ENCODE results near the gene NLRP12.

- no peak for TF ChIP-seq POLR2A (IDR thresholded peaks at IDR 0.05)
- TF ChIP-seq, protein P1, sequence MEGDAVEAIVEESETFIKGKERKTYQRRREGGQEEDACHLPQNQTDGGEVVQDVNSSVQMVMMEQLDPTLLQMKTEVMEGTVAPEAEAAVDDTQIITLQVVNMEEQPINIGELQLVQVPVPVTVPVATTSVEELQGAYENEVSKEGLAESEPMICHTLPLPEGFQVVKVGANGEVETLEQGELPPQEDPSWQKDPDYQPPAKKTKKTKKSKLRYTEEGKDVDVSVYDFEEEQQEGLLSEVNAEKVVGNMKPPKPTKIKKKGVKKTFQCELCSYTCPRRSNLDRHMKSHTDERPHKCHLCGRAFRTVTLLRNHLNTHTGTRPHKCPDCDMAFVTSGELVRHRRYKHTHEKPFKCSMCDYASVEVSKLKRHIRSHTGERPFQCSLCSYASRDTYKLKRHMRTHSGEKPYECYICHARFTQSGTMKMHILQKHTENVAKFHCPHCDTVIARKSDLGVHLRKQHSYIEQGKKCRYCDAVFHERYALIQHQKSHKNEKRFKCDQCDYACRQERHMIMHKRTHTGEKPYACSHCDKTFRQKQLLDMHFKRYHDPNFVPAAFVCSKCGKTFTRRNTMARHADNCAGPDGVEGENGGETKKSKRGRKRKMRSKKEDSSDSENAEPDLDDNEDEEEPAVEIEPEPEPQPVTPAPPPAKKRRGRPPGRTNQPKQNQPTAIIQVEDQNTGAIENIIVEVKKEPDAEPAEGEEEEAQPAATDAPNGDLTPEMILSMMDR (IDR thresholded peaks at IDR 0.05 in 8 of 11, conservative IDR thresholded peaks at IDR 0.05 in 3 of 11) = no peak
- TF ChIP-seq POLR2AphosphoS5 (IDR thresholded peaks at IDR 0.05) = no peak
Measured at GRCh38 chr19:53789708-53790678, 34.1 kb downstream of the NLRP12 start.
